ENCODE results near the gene DCP1A. TPM values are rescaled to one million over a fixed set of nuclear protein-coding genes. Genes with fewer than 3 reads are reported as not detected.
"Not testable (repeated sequence)": the region's sequence is repeated elsewhere in the genome, so short reads cannot be mapped to it uniquely, and the experiment has no call there.

The DCP1A gene
- total and polyA plus RNA-seq, 9 donors: 11.5 to 34.1 (median 25.1) TPM

DNA sequence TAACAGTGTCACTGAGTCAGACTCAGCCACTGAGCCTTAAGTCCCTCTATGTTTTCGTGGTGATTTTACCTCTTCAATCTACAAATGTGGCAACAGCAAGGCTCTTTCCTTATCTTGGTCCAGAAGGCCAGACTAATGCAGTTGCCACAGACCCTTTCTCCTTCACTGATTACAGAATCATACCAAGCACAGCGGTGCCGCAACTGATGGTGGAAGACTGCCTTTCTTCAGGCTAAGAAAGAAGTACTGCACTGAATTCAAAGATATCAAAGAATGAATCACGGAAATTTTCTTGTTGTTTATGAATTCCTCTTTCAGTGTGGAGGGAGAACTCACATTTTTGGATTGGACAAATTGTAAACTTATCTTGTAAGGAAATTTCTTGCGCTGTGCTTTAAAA lies 18.6 kb downstream of the DCP1A start:
- 9 to 34% (median 17%) methylated on average over 5 of the region's 5 CpGs for WGBS, 3 donors
- H3K27me3 ChIP-seq: no peaks in the 10 kb centered on the region
- H3K27ac ChIP-seq: peak overlapping the region in 1 of 2 donors; percentile 56
- no peaks in the 10 kb centered on the region for H3K9me3 ChIP-seq
- intact Hi-C loops (cut with DNase I): no loop called here
- TF ChIP-seq POLR2A (IDR thresholded peaks at IDR 0.05) (no peak), EP300 (IDR thresholded peaks at IDR 0.05) (no peak)
- TF ChIP-seq, protein P1, sequence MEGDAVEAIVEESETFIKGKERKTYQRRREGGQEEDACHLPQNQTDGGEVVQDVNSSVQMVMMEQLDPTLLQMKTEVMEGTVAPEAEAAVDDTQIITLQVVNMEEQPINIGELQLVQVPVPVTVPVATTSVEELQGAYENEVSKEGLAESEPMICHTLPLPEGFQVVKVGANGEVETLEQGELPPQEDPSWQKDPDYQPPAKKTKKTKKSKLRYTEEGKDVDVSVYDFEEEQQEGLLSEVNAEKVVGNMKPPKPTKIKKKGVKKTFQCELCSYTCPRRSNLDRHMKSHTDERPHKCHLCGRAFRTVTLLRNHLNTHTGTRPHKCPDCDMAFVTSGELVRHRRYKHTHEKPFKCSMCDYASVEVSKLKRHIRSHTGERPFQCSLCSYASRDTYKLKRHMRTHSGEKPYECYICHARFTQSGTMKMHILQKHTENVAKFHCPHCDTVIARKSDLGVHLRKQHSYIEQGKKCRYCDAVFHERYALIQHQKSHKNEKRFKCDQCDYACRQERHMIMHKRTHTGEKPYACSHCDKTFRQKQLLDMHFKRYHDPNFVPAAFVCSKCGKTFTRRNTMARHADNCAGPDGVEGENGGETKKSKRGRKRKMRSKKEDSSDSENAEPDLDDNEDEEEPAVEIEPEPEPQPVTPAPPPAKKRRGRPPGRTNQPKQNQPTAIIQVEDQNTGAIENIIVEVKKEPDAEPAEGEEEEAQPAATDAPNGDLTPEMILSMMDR (IDR thresholded peaks at IDR 0.05): no peak
- no peak for DNase-seq
- peaks cover 6% of the 10 kb centered on the region for H3K4me1 ChIP-seq (ENCODE audit: insufficient read depth)
- no peaks in the 10 kb centered on the region for H3K36me3 ChIP-seq
- H3K4me3 ChIP-seq: no peak overlapping the region

DNA sequence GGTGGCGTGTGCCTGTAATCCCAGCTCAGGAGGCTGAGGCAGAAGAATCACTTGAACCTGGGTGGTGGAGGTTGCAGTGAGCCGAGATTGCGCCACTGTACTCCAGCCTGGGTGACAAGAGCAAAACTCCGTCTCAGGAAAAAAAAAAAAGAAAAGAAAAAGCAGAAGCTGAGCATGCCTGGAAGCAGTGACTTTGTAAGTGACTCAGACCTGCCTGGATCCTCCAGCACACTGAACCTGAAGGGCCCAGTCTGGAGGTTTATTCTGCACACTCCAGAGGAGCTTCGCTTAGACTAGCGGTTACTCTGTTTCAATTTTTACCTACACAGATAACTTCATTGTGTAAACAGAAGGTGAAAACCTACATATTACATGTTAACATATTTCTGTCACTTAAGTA lies 19.4 kb downstream of the DCP1A start:
- DNase-seq; H3K4me1 ChIP-seq (ENCODE audit: insufficient read depth); H3K27ac ChIP-seq; H3K36me3 ChIP-seq; H3K4me3 ChIP-seq; H3K27me3 ChIP-seq; intact Hi-C loops (cut with DNase I); H3K9me3 ChIP-seq: not testable (repeated sequence)
- 72 to 75% (median 74%) methylated on average over 6 of the region's 6 CpGs for WGBS, 3 donors

DNA sequence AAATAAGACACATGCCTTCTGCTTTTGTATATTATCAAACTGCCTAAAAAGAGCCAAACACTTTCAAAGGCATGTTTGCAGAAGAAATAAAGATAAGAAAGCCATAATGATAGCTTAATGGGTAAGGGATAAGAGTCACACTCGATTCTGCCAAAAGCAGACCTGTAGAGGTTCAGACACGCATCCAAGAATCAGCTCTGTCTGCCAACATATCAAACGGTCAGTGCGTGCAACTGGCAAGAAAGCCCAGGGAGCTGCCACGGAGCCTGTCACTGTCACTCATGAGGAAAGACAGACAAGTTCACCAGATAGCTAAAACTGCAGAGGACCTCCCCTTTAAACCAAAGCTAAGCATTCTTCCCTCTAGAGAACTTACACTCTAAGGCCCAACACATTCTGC lies 23.2 kb downstream of the DCP1A start:
- no peaks in the 10 kb centered on the region for H3K27me3 ChIP-seq
- H3K4me1 ChIP-seq (ENCODE audit: insufficient read depth): peaks cover 9% of the 10 kb centered on the region

DNA sequence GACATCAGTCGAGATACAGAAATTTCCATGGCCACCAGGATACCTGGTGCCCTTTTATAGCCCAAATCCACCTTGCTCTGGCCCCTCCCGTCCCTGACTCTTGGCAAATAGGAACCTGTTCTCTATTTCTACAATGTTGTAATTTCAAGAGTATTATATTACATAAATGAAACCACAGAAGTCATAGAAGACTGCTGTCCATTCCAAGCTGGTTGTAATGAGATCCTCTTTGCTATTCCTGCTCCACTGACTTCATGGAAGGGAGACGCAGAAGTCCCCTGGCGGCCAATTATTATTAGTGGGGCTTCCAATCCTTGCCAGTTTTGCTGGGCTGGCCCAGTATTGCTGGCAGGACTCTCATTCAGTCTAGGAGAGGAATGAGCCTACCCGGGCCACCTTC lies 26.6 kb downstream of the DCP1A start:
- DNase-seq: no peak
- Histone ChIP-seq H3K36me3 (no peaks in the 10 kb centered on the region), H3K27me3 (no peaks in the 10 kb centered on the region), H3K9me3 (no peaks in the 10 kb centered on the region), H3K27ac (no peak overlapping the region), H3K4me3 (no peak overlapping the region), H3K4me1 (ENCODE audit: insufficient read depth) (peaks cover 10% of the 10 kb centered on the region)
- WGBS, 3 donors: 91% methylated on average over 5 of the region's 5 CpGs
- TF ChIP-seq POLR2A (IDR thresholded peaks at IDR 0.05) (no peak), EP300 (IDR thresholded peaks at IDR 0.05) (no peak)
- TF ChIP-seq, protein P1 (IDR thresholded peaks at IDR 0.05): no peak
- intact Hi-C loops (cut with DNase I): no loop called here

More for the DNA sequence above, 23.2 kb downstream of the DCP1A start:
- Histone ChIP-seq H3K9me3 (no peaks in the 10 kb centered on the region), H3K4me3 (no peak overlapping the region), H3K27ac (no peak overlapping the region), H3K36me3 (no peaks in the 10 kb centered on the region)
- 11 to 15% (median 14%) methylated on average over 5 of the region's 5 CpGs for WGBS, 3 donors
- intact Hi-C loops (cut with DNase I): no loop called here
- DNase-seq: no peak
- TF ChIP-seq, protein P1 (IDR thresholded peaks at IDR 0.05): no peak
- TF ChIP-seq POLR2A (IDR thresholded peaks at IDR 0.05) (no peak), EP300 (IDR thresholded peaks at IDR 0.05) (no peak)

DNA sequence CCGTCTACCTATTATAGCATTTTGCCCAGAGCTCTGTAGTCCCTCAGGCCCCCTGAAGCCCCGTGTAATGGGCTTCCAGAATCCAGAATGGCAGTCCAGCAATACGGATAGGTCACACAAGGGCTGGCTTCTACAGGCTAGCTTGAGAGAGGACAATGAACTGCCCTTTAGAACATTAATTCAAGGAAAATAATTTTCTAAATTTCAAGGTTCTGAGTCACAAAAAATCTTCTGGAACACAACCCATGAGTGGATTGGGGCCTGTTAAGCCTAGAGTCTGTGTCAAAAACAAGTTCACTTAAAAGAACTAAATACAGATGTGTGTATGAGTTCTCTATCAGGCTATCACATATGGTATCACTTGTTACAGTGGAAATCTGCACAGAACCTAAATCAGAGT lies 28.8 kb downstream of the DCP1A start:
- Histone ChIP-seq H3K9me3 (no peaks in the 10 kb centered on the region), H3K36me3 (no peaks in the 10 kb centered on the region), H3K27me3 (no peaks in the 10 kb centered on the region), H3K27ac (no peak overlapping the region), H3K4me3 (no peak overlapping the region), H3K4me1 (ENCODE audit: insufficient read depth) (peaks cover 3% of the 10 kb centered on the region)
- TF ChIP-seq POLR2A (IDR thresholded peaks at IDR 0.05) (no peak), EP300 (IDR thresholded peaks at IDR 0.05) (no peak)
- intact Hi-C loops (cut with DNase I): no loop called here
- WGBS, 3 donors: 41 to 44% (median 42%) methylated on average over 3 of the region's 3 CpGs
- DNase-seq: no peak

DNA sequence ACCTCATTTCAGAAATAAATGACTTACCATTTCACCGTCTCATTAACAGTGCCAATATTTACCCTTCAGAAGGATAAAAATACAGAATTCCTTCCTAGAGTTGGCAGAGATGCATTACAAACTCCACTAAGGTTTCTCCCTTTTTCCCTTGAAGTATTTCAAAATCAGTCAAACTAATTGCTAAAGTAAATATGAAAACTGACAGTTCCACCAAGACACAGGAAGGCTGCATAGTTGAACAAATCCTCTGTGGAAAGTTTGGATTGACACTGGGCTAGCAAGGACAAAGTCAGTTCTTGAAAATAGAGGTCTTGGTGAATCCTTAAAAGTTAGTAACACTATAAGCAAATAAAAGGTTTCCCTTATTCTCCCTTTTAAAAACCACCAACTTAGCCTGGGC lies 34.5 kb downstream of the DCP1A start:
- intact Hi-C loops (cut with DNase I): no loop called here
- Histone ChIP-seq H3K27me3 (no peaks in the 10 kb centered on the region), H3K36me3 (no peaks in the 10 kb centered on the region), H3K4me1 (ENCODE audit: insufficient read depth) (no peaks in the 10 kb centered on the region), H3K9me3 (no peaks in the 10 kb centered on the region), H3K27ac (no peak overlapping the region), H3K4me3 (no peak overlapping the region)
- no peak for DNase-seq
- WGBS, 3 donors: 42 to 75% (median 46%) methylated on average over 1 of the region's 1 CpG
- no peak for TF ChIP-seq POLR2A (IDR thresholded peaks at IDR 0.05)
- TF ChIP-seq, protein P1 (IDR thresholded peaks at IDR 0.05): no peak
- no peak for TF ChIP-seq EP300 (IDR thresholded peaks at IDR 0.05)

Measured in ovary (tissue), 9 donors.